Lung (tissue), 12 donors: ENCODE results near the gene CASP7. TPM values are rescaled to one million over a fixed set of nuclear protein-coding genes. Genes with fewer than 3 reads are reported as not detected.
A peak's percentile ranks its signal among the peaks of the same experiment; 100 is the strongest.

Experiments used
- ATAC-seq: fragments of 200-7000 bp; cut with Tn5 transposase; one replicate; pipeline ENCODE4 v1.9.1; 2020; ENCODE audit warnings: moderate number of reproducible peaks; ENCODE audit not compliant: insufficient read depth, low FRiP score
- DNase-seq, 3 donors: peaks; one replicate each; pipeline ENCODE4 v3.0.0-alpha.2; 2013 to 2017
- H3K27ac ChIP-seq, 2 donors: one replicate each; pipeline ENCODE4 v1.5.1; 2013; ENCODE audit warnings: mild to moderate bottlenecking in 2 of 2, moderate library complexity in 2 of 2, control low read depth in 1 of 2, inconsistent platforms in 1 of 2, low read depth in 1 of 2, low read length in 1 of 2
- H3K27me3 ChIP-seq, 3 donors: one replicate each; pipeline ENCODE4 v1.5.1; 2013; ENCODE audit warnings: low read length in 2 of 3; ENCODE audit not compliant: control insufficient read depth in 3 of 3, insufficient read depth in 3 of 3
- H3K36me3 ChIP-seq, 4 donors: one replicate each; pipeline ENCODE4 v1.5.1; 2013; ENCODE audit warnings: low read length in 4 of 4, mild to moderate bottlenecking in 1 of 4, moderate library complexity in 1 of 4; ENCODE audit not compliant: control insufficient read depth in 4 of 4, insufficient read depth in 4 of 4
- H3K4me1 ChIP-seq, 5 donors: one replicate each; pipeline ENCODE4 v1.5.1; 2013; ENCODE audit warnings: low read length in 5 of 5, mild to moderate bottlenecking in 2 of 5, moderate library complexity in 1 of 5; ENCODE audit not compliant: control insufficient read depth in 5 of 5, insufficient read depth in 5 of 5
- H3K4me3 ChIP-seq: one replicate; pipeline ENCODE4 v1.5.1; 2013; ENCODE audit warnings: mild to moderate bottlenecking, control low read depth, moderate library complexity
- H3K9ac ChIP-seq, 2 donors: one replicate each; pipeline ENCODE4 v1.5.1; 2013; ENCODE audit warnings: low read length in 2 of 2, control low read depth in 1 of 2; ENCODE audit not compliant: insufficient read depth in 1 of 2
- H3K9me3 ChIP-seq, 4 donors: one replicate each; pipeline ENCODE4 v1.5.1; 2013; ENCODE audit warnings: low read length in 3 of 4, mild to moderate bottlenecking in 1 of 4, moderate library complexity in 1 of 4; ENCODE audit not compliant: control insufficient read depth in 4 of 4, insufficient read depth in 3 of 4
- WGBS, 2 donors: extraction: QIAGEN DNeasy Blood & Tissue Kit; methylation state at CpG; one replicate each; pipeline ENCODE4 v1.1.7; 2013; 5-methylcytosine and 5-hydroxymethylcytosine counted together
- polyA plus RNA-seq, 2 donors: library from polyadenylated mRNA; stranded (reverse); fragments of 200-250 nt; gene quantifications; one replicate each; pipeline ENCODE4 v1.2.1, GENCODE V29; 2013
- total RNA-seq, 2 donors: library from RNA; depleted of rRNA in 1 of 2; stranded (reverse); fragments of >200 nt in 1 of 2; gene quantifications; one replicate each; pipeline ENCODE4 v1.2.1, GENCODE V29; 2014 to 2021
- TF ChIP-seq, protein P1 (sequence below): IDR thresholded peaks from 2 replicates; pipeline ENCODE4 v1.5.1; 2012; ENCODE audit warnings: mild to moderate bottlenecking; ENCODE audit errors: control extremely low read depth, extremely low read depth
- donor health status: control.
- donor health status: control.
- donor health status: Bipolar disorder and iron deficiency.
- donor health status: healthy.
- donor health status: DM: yes; HTN: yes; CAD: no.

The CASP7 gene
- total and polyA plus RNA-seq, 4 donors: 15.4 to 48.2 (median 26.6) TPM

DNA sequence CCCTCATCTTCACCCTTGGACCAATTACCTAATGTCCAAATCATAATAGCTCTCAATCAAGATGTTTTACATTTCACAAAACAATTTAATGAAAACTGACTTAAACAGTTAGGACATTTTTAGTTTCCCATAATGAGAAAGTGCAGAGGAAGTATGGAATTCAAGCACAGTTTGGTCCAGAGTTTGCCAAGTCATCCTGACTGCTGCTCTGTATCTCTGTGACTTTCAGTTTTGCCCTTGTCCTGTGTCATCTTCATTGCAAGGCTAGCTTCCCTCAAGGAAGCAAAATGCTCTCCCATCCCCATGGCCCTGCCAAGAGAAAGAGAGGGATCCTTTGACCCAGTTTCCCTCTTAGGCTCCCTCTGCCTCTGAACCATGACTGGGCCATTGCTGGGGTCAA is 63.9 kb downstream of the CASP7 start:
- Histone ChIP-seq H3K27ac (no peak overlapping the region), H3K9me3 (no peaks in the 10 kb centered on the region), H3K27me3 (no peaks in the 10 kb centered on the region), H3K9ac (no peak overlapping the region), H3K4me3 (no peak overlapping the region), H3K4me1 (peaks cover 0 to 5% (median 0%) of the 10 kb centered on the region in 5 donors), H3K36me3 (no peaks in the 10 kb centered on the region)
- TF ChIP-seq, protein P1, sequence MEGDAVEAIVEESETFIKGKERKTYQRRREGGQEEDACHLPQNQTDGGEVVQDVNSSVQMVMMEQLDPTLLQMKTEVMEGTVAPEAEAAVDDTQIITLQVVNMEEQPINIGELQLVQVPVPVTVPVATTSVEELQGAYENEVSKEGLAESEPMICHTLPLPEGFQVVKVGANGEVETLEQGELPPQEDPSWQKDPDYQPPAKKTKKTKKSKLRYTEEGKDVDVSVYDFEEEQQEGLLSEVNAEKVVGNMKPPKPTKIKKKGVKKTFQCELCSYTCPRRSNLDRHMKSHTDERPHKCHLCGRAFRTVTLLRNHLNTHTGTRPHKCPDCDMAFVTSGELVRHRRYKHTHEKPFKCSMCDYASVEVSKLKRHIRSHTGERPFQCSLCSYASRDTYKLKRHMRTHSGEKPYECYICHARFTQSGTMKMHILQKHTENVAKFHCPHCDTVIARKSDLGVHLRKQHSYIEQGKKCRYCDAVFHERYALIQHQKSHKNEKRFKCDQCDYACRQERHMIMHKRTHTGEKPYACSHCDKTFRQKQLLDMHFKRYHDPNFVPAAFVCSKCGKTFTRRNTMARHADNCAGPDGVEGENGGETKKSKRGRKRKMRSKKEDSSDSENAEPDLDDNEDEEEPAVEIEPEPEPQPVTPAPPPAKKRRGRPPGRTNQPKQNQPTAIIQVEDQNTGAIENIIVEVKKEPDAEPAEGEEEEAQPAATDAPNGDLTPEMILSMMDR: no peak
- ATAC-seq (no peak), DNase-seq (no peak)

DNA sequence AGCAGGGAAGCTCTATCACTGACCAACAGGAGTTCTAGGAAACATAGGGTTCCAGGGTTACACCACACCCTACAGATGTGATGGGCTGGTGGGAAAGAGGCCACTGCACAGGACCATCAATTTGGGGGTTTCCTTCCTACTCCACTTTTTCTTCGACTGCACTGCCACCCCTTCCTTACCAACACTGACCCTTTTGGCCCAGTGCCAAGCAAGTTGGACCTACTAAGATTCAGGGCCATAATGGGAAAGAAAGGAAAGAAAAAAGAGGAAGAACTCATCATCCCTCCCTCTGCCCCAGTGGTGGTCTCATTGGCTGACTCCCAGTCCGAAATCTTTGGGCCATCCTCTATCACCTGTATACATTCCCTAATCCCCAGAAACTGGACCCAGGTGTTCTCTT is 65.7 kb downstream of the CASP7 start:
- 81 to 89% methylated on average over 2 of the region's 2 CpGs for WGBS, 2 donors
- TF ChIP-seq, protein P1: no peak
- H3K27me3 ChIP-seq: no peaks in the 10 kb centered on the region
- H3K9me3 ChIP-seq: no peaks in the 10 kb centered on the region
- ATAC-seq (no peak), DNase-seq (no peak)
- H3K9ac ChIP-seq: no peak overlapping the region
- no peak overlapping the region for H3K4me3 ChIP-seq
- no peak overlapping the region for H3K27ac ChIP-seq
- no peaks in the 10 kb centered on the region for H3K36me3 ChIP-seq
- peaks cover 0 to 5% (median 0%) of the 10 kb centered on the region in 5 donors for H3K4me1 ChIP-seq

DNA sequence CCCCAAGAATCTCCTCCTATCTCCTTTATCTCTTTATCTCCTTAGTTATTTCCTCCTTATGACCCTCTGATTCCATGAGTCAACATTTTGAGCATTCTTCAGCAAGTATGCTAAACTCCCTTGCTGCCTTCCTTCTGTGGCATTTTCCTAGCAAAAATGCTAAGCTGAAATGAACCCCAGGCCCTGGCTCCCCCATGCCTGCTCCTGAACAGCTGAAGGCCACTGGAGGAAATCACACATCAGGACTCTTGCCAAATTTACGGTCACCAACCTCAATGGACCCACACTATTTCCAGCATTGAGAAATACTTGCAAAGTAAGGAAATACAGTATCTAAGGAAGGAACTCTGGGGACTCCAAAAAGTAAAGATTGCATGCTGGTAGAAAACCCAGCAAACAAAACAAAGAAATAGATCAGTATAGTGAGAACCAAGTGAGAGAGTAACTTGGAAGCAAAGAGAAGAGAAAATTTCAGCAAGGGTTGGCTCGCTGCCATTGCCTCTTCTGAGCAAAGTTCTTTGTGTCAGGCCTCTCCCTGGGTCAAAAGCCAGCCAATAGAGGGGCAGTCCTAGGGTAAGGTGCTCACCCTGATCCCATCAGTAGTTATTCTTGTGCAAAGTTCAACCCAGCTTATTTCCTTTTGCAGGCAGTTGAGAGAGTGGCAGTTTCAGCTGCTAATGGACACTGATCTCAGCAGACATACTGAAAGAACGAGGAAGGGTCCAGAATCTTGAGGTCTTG is 66.7 kb downstream of the CASP7 start:
- TF ChIP-seq, protein P1: no peak
- Histone ChIP-seq H3K36me3 (no peaks in the 10 kb centered on the region), H3K4me3 (no peak overlapping the region), H3K9me3 (no peaks in the 10 kb centered on the region), H3K27ac (no peak overlapping the region), H3K9ac (no peak overlapping the region), H3K4me1 (peaks cover 0 to 5% (median 0%) of the 10 kb centered on the region in 5 donors), H3K27me3 (no peaks in the 10 kb centered on the region)
- ATAC-seq (no peak), DNase-seq (peak in 1 of 3 donors; percentile 35)
- WGBS, 2 donors: 61 to 66% methylated on average over 3 of the region's 3 CpGs
